ENCODE data around the gene FGD3. TPM values are rescaled to one million over a fixed set of nuclear protein-coding genes. Genes with fewer than 3 reads are reported as not detected.

The FGD3 gene
- total and polyA plus RNA-seq, 4 donors: 6.1 to 45.9 (median 17.6) TPM

- 78 to 86% methylated on average over 11 of the region's 11 CpGs for WGBS, 2 donors
- DNase-seq (no peak), ATAC-seq (ENCODE audit: insufficient read depth, low FRiP score) (no peak)
These were observed 2.1 kb downstream of the FGD3 start for GRCh38 chr9:92949266-92949982.

GRCh38 chr9:92950359-92950955 is 3.1 kb downstream of the FGD3 start:
- H3K9me3 ChIP-seq (ENCODE audit: control insufficient read depth in 4 of 4, insufficient read depth in 3 of 4, low read length in 3 of 4): no peaks in the 10 kb centered on the region
- ATAC-seq (ENCODE audit: insufficient read depth, low FRiP score) (no peak), DNase-seq (no peak)
- H3K27ac ChIP-seq (ENCODE audit: low read depth in 1 of 2, low read length in 1 of 2): no peak overlapping the region
- no peaks in the 10 kb centered on the region for H3K27me3 ChIP-seq (ENCODE audit: control insufficient read depth in 3 of 3, insufficient read depth in 3 of 3, low read length in 2 of 3)
- WGBS, 2 donors: 94 to 96% methylated on average over 11 of the region's 11 CpGs
- H3K36me3 ChIP-seq (ENCODE audit: control insufficient read depth in 4 of 4, insufficient read depth in 4 of 4, low read length in 4 of 4): no peaks in the 10 kb centered on the region
- H3K4me1 ChIP-seq (ENCODE audit: control insufficient read depth in 5 of 5, insufficient read depth in 5 of 5, low read length in 5 of 5): peaks cover 0 to 27% (median 11%) of the 10 kb centered on the region in 5 donors
- no peak for TF ChIP-seq CTCF (IDR thresholded peaks at IDR 0.05; ENCODE audit: control extremely low read depth, extremely low read depth)
- no peak overlapping the region for H3K4me3 ChIP-seq
- H3K9ac ChIP-seq (ENCODE audit: insufficient read depth in 1 of 2, low read length in 2 of 2): no peak overlapping the region

More at GRCh38 chr9:92949266-92949982, 2.1 kb downstream of the FGD3 start:
- H3K4me3 ChIP-seq: no peak overlapping the region
- no peak overlapping the region for H3K27ac ChIP-seq (ENCODE audit: low read depth in 1 of 2, low read length in 1 of 2)
- no peaks in the 10 kb centered on the region for H3K27me3 ChIP-seq (ENCODE audit: control insufficient read depth in 3 of 3, insufficient read depth in 3 of 3, low read length in 2 of 3)
- no peak for TF ChIP-seq CTCF (IDR thresholded peaks at IDR 0.05; ENCODE audit: control extremely low read depth, extremely low read depth)
- peaks cover 0 to 27% (median 11%) of the 10 kb centered on the region in 5 donors for H3K4me1 ChIP-seq (ENCODE audit: control insufficient read depth in 5 of 5, insufficient read depth in 5 of 5, low read length in 5 of 5)
- H3K9me3 ChIP-seq (ENCODE audit: control insufficient read depth in 4 of 4, insufficient read depth in 3 of 4, low read length in 3 of 4): no peaks in the 10 kb centered on the region
- H3K9ac ChIP-seq (ENCODE audit: insufficient read depth in 1 of 2, low read length in 2 of 2): no peak overlapping the region
- no peaks in the 10 kb centered on the region for H3K36me3 ChIP-seq (ENCODE audit: control insufficient read depth in 4 of 4, insufficient read depth in 4 of 4, low read length in 4 of 4)

GRCh38 chr9:92952906-92953610 is 5.7 kb downstream of the FGD3 start:
- Histone ChIP-seq H3K27me3 (ENCODE audit: control insufficient read depth in 3 of 3, insufficient read depth in 3 of 3, low read length in 2 of 3) (no peaks in the 10 kb centered on the region), H3K27ac (ENCODE audit: low read depth in 1 of 2, low read length in 1 of 2) (peak overlapping the region; percentile 41 to 73), H3K9me3 (ENCODE audit: control insufficient read depth in 4 of 4, insufficient read depth in 3 of 4, low read length in 3 of 4) (no peaks in the 10 kb centered on the region), H3K4me3 (no peak overlapping the region), H3K9ac (ENCODE audit: insufficient read depth in 1 of 2, low read length in 2 of 2) (no peak overlapping the region), H3K4me1 (ENCODE audit: control insufficient read depth in 5 of 5, insufficient read depth in 5 of 5, low read length in 5 of 5) (peaks cover 0 to 17% (median 8%) of the 10 kb centered on the region in 5 donors), H3K36me3 (ENCODE audit: control insufficient read depth in 4 of 4, insufficient read depth in 4 of 4, low read length in 4 of 4) (no peaks in the 10 kb centered on the region)
- no peak for TF ChIP-seq CTCF (IDR thresholded peaks at IDR 0.05; ENCODE audit: control extremely low read depth, extremely low read depth)
- DNase-seq (peak in 2 of 3 donors; percentile 46 to 68), ATAC-seq (ENCODE audit: insufficient read depth, low FRiP score) (peak; percentile 64)
- WGBS, 2 donors: 62 to 75% methylated on average over 9 of the region's 9 CpGs

Data from lung (tissue), 12 donors.